IMR-90 (cell line): Measurements from ENCODE around the gene MBD1. TPM values are rescaled to one million over a fixed set of nuclear protein-coding genes. Genes with fewer than 3 reads are reported as not detected.
A peak's percentile ranks its signal among the peaks of the same experiment; 100 is the strongest.
"Not testable (repeated sequence)": the region's sequence is repeated elsewhere in the genome, so short reads cannot be mapped to it uniquely, and the experiment has no call there.

ENCODE experiments used
- ATAC-seq: fragments of 200-7000 bp; cut with Tn5 transposase; 2 replicates; pipeline ENCODE4 v1.9.1; 2020; ENCODE audit warnings: low read depth, mild to moderate bottlenecking, moderate library complexity
- BruUV-seq: library from RNA; stranded (reverse); fragments of 400-500 nt; replicated peaks from 2 replicates; lab custom pipeline; 2021; lab: Mats Ljungman, UMichigan
- CTCF ChIA-PET: fragments of 300-600 bp; formaldehyde crosslinking; extraction: SDS; loops from one replicate; lab custom pipeline; 2021; ENCODE audit warnings: antibody characterized with exemption; lab: Yijun Ruan, JAX
- POLR2A ChIA-PET: fragments of 300-600 bp; sonication (Branson Sonifier 250); formaldehyde crosslinking; loops from one replicate; lab custom pipeline; 2022; ENCODE audit warnings: antibody characterized with exemption; ENCODE audit not compliant: unreplicated experiment; lab: Charles Lee
- DNase-seq: peaks from one replicate; pipeline ENCODE4 v3.0.0; 2013
- H2AFZ ChIP-seq: replicated peaks from 2 replicates; pipeline ENCODE3; 2013; ENCODE audit warnings: low read length, mild to moderate bottlenecking; ENCODE audit not compliant: poor library complexity
- H2AK5ac ChIP-seq: 2 replicates; pipeline ENCODE4 v1.6.1; 2013; ENCODE audit warnings: low read depth, low read length, inconsistent platforms
- H2AK9ac ChIP-seq: replicated peaks from 2 replicates; pipeline ENCODE3; 2013; ENCODE audit warnings: mild to moderate bottlenecking, low read depth, low read length, moderate library complexity; ENCODE audit not compliant: poor library complexity
- H2BK120ac ChIP-seq: 2 replicates; pipeline ENCODE4 v1.6.1; 2013; ENCODE audit warnings: low read depth, low read length, inconsistent platforms
- H2BK15ac ChIP-seq: 3 replicates; pipeline ENCODE4 v1.6.1; 2013; ENCODE audit warnings: low read depth, low read length, inconsistent platforms
- H2BK20ac ChIP-seq: 2 replicates; pipeline ENCODE4 v1.6.1; 2013; ENCODE audit warnings: low read depth, mild to moderate bottlenecking, inconsistent platforms, low read length, moderate library complexity
- H2BK5ac ChIP-seq: 2 replicates; pipeline ENCODE4 v1.6.1; 2013; ENCODE audit warnings: mild to moderate bottlenecking, low read depth, low read length, inconsistent platforms; ENCODE audit not compliant: poor library complexity, severe bottlenecking
- H3K14ac ChIP-seq: replicated peaks from 2 replicates; pipeline ENCODE4 v1.6.1; 2013; ENCODE audit warnings: low read depth, low read length, inconsistent platforms
- H3K18ac ChIP-seq: 2 replicates; pipeline ENCODE4 v1.6.1; 2013; ENCODE audit warnings: low read depth, low read length, control low read depth
- H3K23ac ChIP-seq: 2 replicates; pipeline ENCODE4 v1.6.1; 2013; ENCODE audit warnings: low read depth, low read length, inconsistent platforms
- H3K27ac ChIP-seq: 2 replicates; pipeline ENCODE4 v1.5.1; 2013; ENCODE audit warnings: mild to moderate bottlenecking, control low read depth, low read length; ENCODE audit not compliant: insufficient read depth
- H3K27me3 ChIP-seq: 2 replicates; pipeline ENCODE4 v1.6.1; 2013; ENCODE audit warnings: low read length; ENCODE audit not compliant: control insufficient read depth, insufficient read depth
- H3K36me3 ChIP-seq: 2 replicates; pipeline ENCODE4 v1.6.1; 2013; ENCODE audit warnings: low read length, mixed read lengths; ENCODE audit not compliant: control insufficient read depth, insufficient read depth
- H3K4ac ChIP-seq: 2 replicates; pipeline ENCODE4 v1.6.1; 2013; ENCODE audit warnings: low read depth, low read length, inconsistent platforms
- H3K4me1 ChIP-seq: 2 replicates; pipeline ENCODE4 v1.6.1; 2013; ENCODE audit warnings: low read length, mixed read lengths; ENCODE audit not compliant: control insufficient read depth, insufficient read depth
- H3K4me2 ChIP-seq: 2 replicates; pipeline ENCODE4 v1.6.1; 2013; ENCODE audit warnings: low read depth, mild to moderate bottlenecking, control low read depth, low read length, moderate library complexity
- H3K4me3 ChIP-seq: 2 replicates; pipeline ENCODE4 v1.5.1; 2013; ENCODE audit warnings: low read depth, mild to moderate bottlenecking, control low read depth, low read length, moderate library complexity; ENCODE audit not compliant: insufficient read depth
- H3K56ac ChIP-seq: 2 replicates; pipeline ENCODE4 v1.6.1; 2013; ENCODE audit warnings: low read length, inconsistent platforms; ENCODE audit not compliant: insufficient read depth; ENCODE audit errors: extremely low read depth
- H3K79me1 ChIP-seq, 2 experiments: 2 replicates each; pipeline ENCODE4 v1.6.1; 2013; ENCODE audit warnings: low read length in 2 of 2, inconsistent platforms in 1 of 2, low read depth in 1 of 2
- H3K9ac ChIP-seq: 2 replicates; pipeline ENCODE4 v1.6.1; 2013; ENCODE audit warnings: low read depth, low read length, control low read depth
- H3K9me1 ChIP-seq: 2 replicates; pipeline ENCODE4 v1.6.1; 2013; ENCODE audit warnings: low read length, inconsistent platforms; ENCODE audit not compliant: insufficient read depth
- H3K9me3 ChIP-seq: 2 replicates; pipeline ENCODE4 v1.6.1; 2013; ENCODE audit warnings: low read length; ENCODE audit not compliant: control insufficient read depth, insufficient read depth
- H4K20me1 ChIP-seq: 2 replicates; pipeline ENCODE4 v1.6.1; 2013; ENCODE audit warnings: low read length, inconsistent platforms; ENCODE audit not compliant: insufficient read depth
- H4K5ac ChIP-seq: 2 replicates; pipeline ENCODE4 v1.6.1; 2013; ENCODE audit warnings: mild to moderate bottlenecking, low read depth, low read length, control low read depth
- H4K8ac ChIP-seq, 2 experiments: 2 replicates each; pipeline ENCODE4 v1.6.1; 2013; ENCODE audit warnings: low read depth in 2 of 2, low read length in 2 of 2, control low read depth in 1 of 2, inconsistent platforms in 1 of 2
- H4K91ac ChIP-seq: 2 replicates; pipeline ENCODE4 v1.6.1; 2013; ENCODE audit warnings: low read depth, low read length, inconsistent platforms; ENCODE audit not compliant: insufficient read depth
- WGBS, 2 experiments: methylation state at CpG; one replicate each; pipeline versions ENCODE4 v1.1.5 to v1.1.7; 2013; ENCODE audit warnings: missing lambda C conversion rate in 2 of 2; ENCODE audit not compliant: insufficient read length in 1 of 2; ENCODE audit errors: extremely low coverage in 2 of 2; 5-methylcytosine and 5-hydroxymethylcytosine counted together
- dilution Hi-C: fragments of 300-500 bp; cut with HindIII; formaldehyde crosslinking; loops from one replicate; pipeline ENCODE4 v1.14.3; 2018; ENCODE audit warnings: low sequenced_read_pairs; ENCODE audit not compliant: unreplicated experiment
- in situ Hi-C: fragments of 300-500 bp; cut with MboI; formaldehyde crosslinking; loops from 3 replicates; pipeline ENCODE4 v1.14.3; 2019; ENCODE audit warnings: low sequenced_read_pairs, inconsistent platforms, mixed read lengths
- intact Hi-C: fragments of 100-400 bp; cut with micrococcal nuclease; formaldehyde crosslinking; loops from 2 replicates; pipeline ENCODE4 v1.10.0; 2022
- polyA plus RNA-seq, 3 experiments: library from polyadenylated mRNA; depleted of rRNA; stranded (reverse); fragments of >200 nt; gene quantifications; 2 replicates each; pipeline ENCODE4 v1.2.3, GENCODE V29; 2012; ENCODE audit warnings: low replicate concordance in 1 of 3
- total RNA-seq: library from RNA; depleted of rRNA; stranded (reverse); fragments of >200 nt; gene quantifications from 2 replicates; pipeline ENCODE4 v1.2.3, GENCODE V29; 2012

MBD1 gene
- total and polyA plus RNA-seq, 2 of the 4 experiments (the other 2 are of a cell fraction) = 31.7 to 56.5 TPM

- H3K9me3 ChIP-seq, H2AK5ac ChIP-seq, BruUV-seq, H3K23ac ChIP-seq, H3K27ac ChIP-seq, H3K9ac ChIP-seq, dilution Hi-C loops, H3K14ac ChIP-seq, POLR2A ChIA-PET, H4K91ac ChIP-seq, H3K4me1 ChIP-seq, H3K18ac ChIP-seq, H2BK120ac ChIP-seq, H2BK5ac ChIP-seq, H4K5ac ChIP-seq, H4K20me1 ChIP-seq, H2BK15ac ChIP-seq, H3K56ac ChIP-seq, DNase-seq, ATAC-seq, H3K9me1 ChIP-seq, H2BK20ac ChIP-seq, H2AK9ac ChIP-seq, H3K27me3 ChIP-seq: not testable (repeated sequence)
- H3K4me3 ChIP-seq = peak overlapping the region; percentile 60
- CTCF ChIA-PET = interaction anchor here (1.0 kb wide), 1 partner anchor 69 kb away, joined by 3 read pairs; no protein-coding TSS in a partner anchor
- peak overlapping the region; percentile 99 for H2AFZ ChIP-seq
- peak overlapping the region; percentile 47 to 93; a peak in 3 of 4 replicates for H4K8ac ChIP-seq
- WGBS, 2 experiments = no CpG with 5 or more reads among the region's 21 CpGs
- peaks cover 20% of the 10 kb centered on the region for H3K36me3 ChIP-seq
- peak overlapping the region; percentile 66; the same call in 1 of the 2 replicates for H3K4ac ChIP-seq
- intact Hi-C loops (loop anchor here (5.0 to 10.0 kb wide), 2 partner anchors 69 to 794 kb away; partner anchors contain the start of gene RPL17), in situ Hi-C loops (loop anchor here (25.0 kb wide), 2 partner anchors 749 to 1651 kb away; partner anchors contain the start of gene SMAD4)
- peaks cover 7 to 17% of the 10 kb centered on the region in 2 experiments; a peak in 3 of 4 replicates for H3K79me1 ChIP-seq
- peak overlapping the region; percentile 74 for H3K4me2 ChIP-seq
Measured at GRCh38 chr18:50288348-50289107, 7.2 kb upstream of the MBD1 start.
